Measurements from ENCODE around the gene THRB. TPM values are rescaled to one million over a fixed set of nuclear protein-coding genes. Genes with fewer than 3 reads are reported as not detected.

Gene THRB
- total and polyA plus RNA-seq, 11 donors, result 4.8 to 28.5 (median 21.0) TPM

GRCh38 chr3:24435584-24435983 is 59.1 kb downstream of the THRB start:
- DNase-seq, result no peak
- Histone ChIP-seq H3K27ac (peak overlapping the region in 1 of 12 donors; percentile 75), H3K4me1 (peaks cover 0 to 30% (median 8%) of the 10 kb centered on the region in 12 donors), H3K36me3 (no peaks in the 10 kb centered on the region), H3K27me3 (no peaks in the 10 kb centered on the region), H3K9me3 (peaks cover 0 to 3% (median 0%) of the 10 kb centered on the region in 12 donors), H3K4me3 (no peak overlapping the region)
- no peak for ATAC-seq
- 81 to 91% (median 86%) methylated on average over 5 of the region's 5 CpGs for WGBS, 4 donors
- intact Hi-C loops (cut with DNase I), result loop anchor here in 1 of 10 donors (5.0 kb wide), 1 partner anchor 57 kb away; the partner anchor contains the start of gene THRB
- no peak for TF ChIP-seq CTCF (IDR thresholded peaks at IDR 0.05)
- TF ChIP-seq POLR2A (IDR thresholded peaks at IDR 0.05), result no peak

- Histone ChIP-seq H3K27ac (peak overlapping the region; percentile 25 to 91 (median 70)), H3K4me1 (peaks cover 0 to 28% (median 8%) of the 10 kb centered on the region in 12 donors), H3K4me3 (no peak overlapping the region), H3K27me3 (no peaks in the 10 kb centered on the region), H3K9me3 (peaks cover 0 to 13% (median 0%) of the 10 kb centered on the region in 12 donors), H3K36me3 (no peaks in the 10 kb centered on the region)
- peak in 1 of 4 donors; percentile 9 for ATAC-seq
- no peak for DNase-seq
- TF ChIP-seq CTCF (IDR thresholded peaks at IDR 0.05) (no peak), POLR2A (IDR thresholded peaks at IDR 0.05) (no peak)
- 64 to 85% (median 71%) methylated on average over 1 of the region's 1 CpG for WGBS, 4 donors
- intact Hi-C loops (cut with DNase I), result loop anchor here in 2 of 10 donors (5.0 kb wide), 1 partner anchor 58 kb away; the partner anchor contains the start of gene THRB (in 2 of the 2)
Observed at GRCh38 chr3:24434651-24435050, 60.0 kb downstream of the THRB start.

- no peak for TF ChIP-seq CTCF (IDR thresholded peaks at IDR 0.05)
- no peak for TF ChIP-seq POLR2A (IDR thresholded peaks at IDR 0.05)
- ATAC-seq (peak; percentile 92 to 97 (median 95)), DNase-seq (no peak)
- H3K4me3 ChIP-seq, result no peak overlapping the region
- H3K4me1 ChIP-seq, result peaks cover 0 to 28% (median 8%) of the 10 kb centered on the region in 12 donors
- H3K9me3 ChIP-seq, result peaks cover 0 to 15% (median 0%) of the 10 kb centered on the region in 12 donors
- H3K27ac ChIP-seq, result peak overlapping the region; percentile 25 to 91 (median 70)
- H3K36me3 ChIP-seq, result no peaks in the 10 kb centered on the region
- intact Hi-C loops (cut with DNase I), result loop anchor here in 1 of 10 donors (5.0 kb wide), 1 partner anchor 58 kb away; the partner anchor contains the start of gene THRB
- 38 to 53% (median 47%) methylated on average over 5 of the region's 5 CpGs for WGBS, 4 donors
- H3K27me3 ChIP-seq, result no peaks in the 10 kb centered on the region
Observed at GRCh38 chr3:24433838-24434591, 60.6 kb downstream of the THRB start.

- DNase-seq (no peak), ATAC-seq (no peak)
- intact Hi-C loops (cut with DNase I), result loop anchor here in 1 of 10 donors (5.0 kb wide), 1 partner anchor 59 kb away; the partner anchor contains the start of gene THRB
- Histone ChIP-seq H3K27me3 (no peaks in the 10 kb centered on the region), H3K4me1 (peaks cover 0 to 32% (median 10%) of the 10 kb centered on the region in 12 donors), H3K4me3 (no peak overlapping the region), H3K9me3 (peaks cover 0 to 15% (median 0%) of the 10 kb centered on the region in 12 donors), H3K27ac (peak overlapping the region in 6 of 12 donors; percentile 62 to 91 (median 72)), H3K36me3 (no peaks in the 10 kb centered on the region)
- TF ChIP-seq CTCF (IDR thresholded peaks at IDR 0.05) (no peak), POLR2A (IDR thresholded peaks at IDR 0.05) (no peak)
Observed at GRCh38 chr3:24432989-24433388, 61.7 kb downstream of the THRB start.

Data from heart left ventricle (tissue), 16 donors.